ENCODE results near the gene GCC1.

- TF ChIP-seq POLR2AphosphoS5 (IDR thresholded peaks at IDR 0.05; ENCODE audit: low read depth, low read length) (no peak), REST (IDR thresholded peaks at IDR 0.05; ENCODE audit: insufficient read depth in 1 of 2, low read depth in 2 of 2, low read length in 2 of 2) (no peak), TAF1 (IDR thresholded peaks at IDR 0.05; ENCODE audit: borderline replicate concordance, insufficient read depth, low read length) (no peak)
Measured at GRCh38 chr7:127609297-127609696, 23.9 kb upstream of the GCC1 start.

Data from PFSK-1 (cell line).